ENCODE data around the gene GUCY1A1.

Gene GUCY1A1

GRCh38 chr4:155768370-155768769 is 101.7 kb downstream of the GUCY1A1 start:
- TF ChIP-seq CTCF (IDR thresholded peaks at IDR 0.05; ENCODE audit: low read depth, low read length, missing control alignments): no peak
- H3K27ac ChIP-seq: no peak overlapping the region
- no peaks in the 10 kb centered on the region for H3K36me3 ChIP-seq (replicated peaks)
- in situ Hi-C loops (cut with HindIII; ENCODE audit: low pct_ligation_motif_present, low sequenced_read_pairs): no loop called here
- H3K27me3 ChIP-seq (replicated peaks): no peaks in the 10 kb centered on the region
- H3K4me3 ChIP-seq (ENCODE audit: low read depth, low read length): no peak overlapping the region
- no peak for DNase-seq

- H3K27me3 ChIP-seq (replicated peaks): no peaks in the 10 kb centered on the region
- in situ Hi-C loops (cut with HindIII; ENCODE audit: low pct_ligation_motif_present, low sequenced_read_pairs): no loop called here
- no peak overlapping the region for H3K4me3 ChIP-seq (ENCODE audit: low read depth, low read length)
- no peak for TF ChIP-seq CTCF (IDR thresholded peaks at IDR 0.05; ENCODE audit: low read depth, low read length, missing control alignments)
- no peaks in the 10 kb centered on the region for H3K36me3 ChIP-seq (replicated peaks)
- DNase-seq: no peak
- H3K27ac ChIP-seq: no peak overlapping the region
Observed at GRCh38 chr4:155769090-155769489, 102.4 kb downstream of the GUCY1A1 start.

GRCh38 chr4:155772459-155773195 is 106.0 kb downstream of the GUCY1A1 start:
- TF ChIP-seq CTCF (IDR thresholded peaks at IDR 0.05; ENCODE audit: low read depth, low read length, missing control alignments): no peak
- H3K4me3 ChIP-seq (ENCODE audit: low read depth, low read length): no peak overlapping the region
- DNase-seq: no peak
- H3K27ac ChIP-seq: no peak overlapping the region
- no peaks in the 10 kb centered on the region for H3K36me3 ChIP-seq (replicated peaks)
- in situ Hi-C loops (cut with HindIII; ENCODE audit: low pct_ligation_motif_present, low sequenced_read_pairs): no loop called here
- H3K27me3 ChIP-seq (replicated peaks): no peaks in the 10 kb centered on the region

GRCh38 chr4:155773196-155773800 is 106.7 kb downstream of the GUCY1A1 start:
- no peaks in the 10 kb centered on the region for H3K27me3 ChIP-seq (replicated peaks)
- no peak overlapping the region for H3K27ac ChIP-seq
- in situ Hi-C loops (cut with HindIII; ENCODE audit: low pct_ligation_motif_present, low sequenced_read_pairs): no loop called here
- TF ChIP-seq CTCF (IDR thresholded peaks at IDR 0.05; ENCODE audit: low read depth, low read length, missing control alignments): no peak
- no peak for DNase-seq
- no peak overlapping the region for H3K4me3 ChIP-seq (ENCODE audit: low read depth, low read length)
- no peaks in the 10 kb centered on the region for H3K36me3 ChIP-seq (replicated peaks)

- in situ Hi-C loops (cut with HindIII; ENCODE audit: low pct_ligation_motif_present, low sequenced_read_pairs): no loop called here
- Histone ChIP-seq H3K4me3 (ENCODE audit: low read depth, low read length) (no peak overlapping the region), H3K36me3 (replicated peaks) (no peaks in the 10 kb centered on the region), H3K27me3 (replicated peaks) (no peaks in the 10 kb centered on the region), H3K27ac (no peak overlapping the region)
- DNase-seq: no peak
- no peak for TF ChIP-seq CTCF (IDR thresholded peaks at IDR 0.05; ENCODE audit: low read depth, low read length, missing control alignments)
Observed at GRCh38 chr4:155774033-155774432, 107.4 kb downstream of the GUCY1A1 start.
